HT-29 (cell line): ENCODE results near the gene LZTS3. TPM values are rescaled to one million over a fixed set of nuclear protein-coding genes. Genes with fewer than 3 reads are reported as not detected.

ENCODE experiments used
- total RNA-seq: library from RNA; depleted of rRNA; stranded (reverse); fragments of >200 nt; shearing (Covaris generic); gene quantifications from 2 replicates; pipeline ENCODE4 v1.2.3, GENCODE V29; 2014; rRNA removed

Gene LZTS3
- total RNA-seq, 1 experiment from 2014 or later: 6.5 TPM

Other genes starting within 250 kb of the LZTS3 start
- not detected in 2 replicates for gene GNRH2, start 129.9 kb downstream of the LZTS3 start, total RNA-seq
- 150 and 154 TPM in 2 replicates for gene MRPS26, start 127.5 kb downstream of the LZTS3 start, total RNA-seq
- not detected in 2 replicates for gene OXT, start 101.9 kb downstream of the LZTS3 start, total RNA-seq
- not detected in 2 replicates for gene AVP, start 88.8 kb downstream of the LZTS3 start, total RNA-seq
- gene FASTKD5, start 13.7 kb downstream of the LZTS3 start, total RNA-seq: 11.3 and 11.9 TPM in 2 replicates
- gene UBOX5, start 13.7 kb downstream of the LZTS3 start, total RNA-seq: 5.0 and 5.4 TPM in 2 replicates
- gene DDRGK1, start 31.1 kb upstream of the LZTS3 start, total RNA-seq: 45.8 and 55.5 TPM in 2 replicates
- 132 and 133 TPM in 2 replicates for gene ITPA, start 35.9 kb upstream of the LZTS3 start, total RNA-seq
- 1.3 and 1.8 TPM in 2 replicates for gene SLC4A11, start 65.6 kb upstream of the LZTS3 start, total RNA-seq
- not detected in 2 replicates for gene DNAAF9, start 234.1 kb upstream of the LZTS3 start, total RNA-seq